Measurements from ENCODE around the gene FBXL13.

- TF ChIP-seq, protein P1, sequence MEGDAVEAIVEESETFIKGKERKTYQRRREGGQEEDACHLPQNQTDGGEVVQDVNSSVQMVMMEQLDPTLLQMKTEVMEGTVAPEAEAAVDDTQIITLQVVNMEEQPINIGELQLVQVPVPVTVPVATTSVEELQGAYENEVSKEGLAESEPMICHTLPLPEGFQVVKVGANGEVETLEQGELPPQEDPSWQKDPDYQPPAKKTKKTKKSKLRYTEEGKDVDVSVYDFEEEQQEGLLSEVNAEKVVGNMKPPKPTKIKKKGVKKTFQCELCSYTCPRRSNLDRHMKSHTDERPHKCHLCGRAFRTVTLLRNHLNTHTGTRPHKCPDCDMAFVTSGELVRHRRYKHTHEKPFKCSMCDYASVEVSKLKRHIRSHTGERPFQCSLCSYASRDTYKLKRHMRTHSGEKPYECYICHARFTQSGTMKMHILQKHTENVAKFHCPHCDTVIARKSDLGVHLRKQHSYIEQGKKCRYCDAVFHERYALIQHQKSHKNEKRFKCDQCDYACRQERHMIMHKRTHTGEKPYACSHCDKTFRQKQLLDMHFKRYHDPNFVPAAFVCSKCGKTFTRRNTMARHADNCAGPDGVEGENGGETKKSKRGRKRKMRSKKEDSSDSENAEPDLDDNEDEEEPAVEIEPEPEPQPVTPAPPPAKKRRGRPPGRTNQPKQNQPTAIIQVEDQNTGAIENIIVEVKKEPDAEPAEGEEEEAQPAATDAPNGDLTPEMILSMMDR (IDR thresholded peaks at IDR 0.05), result no peak
- no peak for TF ChIP-seq POLR2A (IDR thresholded peaks at IDR 0.05)
Measured at GRCh38 chr7:103123529-103123928, 48.9 kb upstream of the FBXL13 start.
